Fibroblast of peridontal ligament (primary cell): ENCODE measurements around the gene SCML1.

Experiments
- DNase-seq: peaks from one replicate; pipeline ENCODE4 v3.0.0-alpha.2; 2010; ENCODE audit errors: extremely low read depth

Gene SCML1

DNA sequence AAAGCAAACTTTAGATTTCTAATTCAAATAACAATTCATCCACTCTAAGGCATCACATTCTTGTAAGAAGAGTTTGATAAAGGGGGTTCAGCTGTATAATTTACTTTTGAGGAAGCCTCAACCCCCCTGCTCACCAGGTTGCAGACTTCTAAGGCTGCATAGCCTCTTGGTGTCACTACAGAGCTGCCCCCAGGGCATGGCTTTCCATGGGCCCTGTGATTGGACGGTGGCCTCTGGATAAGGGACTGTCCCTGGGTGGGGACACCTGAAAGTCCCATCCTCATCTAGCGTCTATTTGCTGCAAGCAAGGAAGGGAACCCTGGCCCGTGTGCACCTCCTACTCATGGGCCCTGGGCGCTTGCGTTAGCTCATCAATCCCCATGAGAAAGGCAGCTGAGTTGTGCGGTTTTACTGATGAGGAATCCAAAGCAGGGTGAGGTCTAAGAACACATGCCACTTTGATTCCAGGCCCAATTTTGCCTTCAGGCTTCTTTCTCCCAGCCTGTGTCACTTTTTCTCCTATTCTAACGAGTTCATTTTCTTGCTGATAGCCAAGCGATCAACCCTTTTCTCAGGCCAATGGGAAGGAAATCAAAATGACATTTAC lies 51.8 kb downstream of the SCML1 start:
- no peak for DNase-seq

DNA sequence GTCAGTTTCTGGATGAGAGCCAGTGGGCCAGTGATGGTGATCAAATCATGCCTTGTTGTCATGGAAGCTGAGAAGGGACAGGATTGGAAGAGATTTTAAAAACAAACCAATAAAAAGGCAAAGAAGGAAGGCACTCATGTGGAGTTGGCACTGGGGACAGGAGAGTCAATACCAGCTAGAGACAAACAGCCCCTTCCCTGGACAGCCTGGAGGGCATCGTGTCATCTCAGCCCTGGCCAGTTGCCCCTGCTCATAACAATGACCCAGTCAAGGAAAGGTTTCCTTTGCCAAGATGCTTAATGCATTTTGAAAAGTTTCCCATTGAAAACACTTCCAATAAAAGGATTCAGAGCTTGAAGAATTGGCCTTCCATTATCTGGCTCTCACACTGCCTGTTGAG lies 55.5 kb downstream of the SCML1 start:
- DNase-seq = no peak

DNA sequence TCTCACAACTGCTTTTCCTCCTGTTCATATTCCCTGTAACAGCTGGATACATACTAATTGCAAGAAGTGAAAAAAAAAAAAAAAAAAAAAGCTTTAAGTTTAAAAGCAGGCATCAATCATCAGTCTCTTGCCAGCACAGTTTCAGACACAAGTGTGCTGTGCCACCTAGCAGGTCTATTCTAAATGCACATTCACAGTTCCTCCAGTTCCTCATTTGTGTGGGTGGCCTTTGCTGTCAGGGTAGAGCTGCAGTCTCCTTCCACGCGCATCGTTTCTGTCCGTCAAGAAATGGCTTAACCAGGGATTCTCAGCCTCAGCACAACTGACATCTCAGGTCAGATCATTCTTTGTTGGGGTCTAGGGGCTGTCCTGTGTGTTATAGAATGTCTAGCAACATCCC lies 61.6 kb downstream of the SCML1 start:
- no peak for DNase-seq

DNA sequence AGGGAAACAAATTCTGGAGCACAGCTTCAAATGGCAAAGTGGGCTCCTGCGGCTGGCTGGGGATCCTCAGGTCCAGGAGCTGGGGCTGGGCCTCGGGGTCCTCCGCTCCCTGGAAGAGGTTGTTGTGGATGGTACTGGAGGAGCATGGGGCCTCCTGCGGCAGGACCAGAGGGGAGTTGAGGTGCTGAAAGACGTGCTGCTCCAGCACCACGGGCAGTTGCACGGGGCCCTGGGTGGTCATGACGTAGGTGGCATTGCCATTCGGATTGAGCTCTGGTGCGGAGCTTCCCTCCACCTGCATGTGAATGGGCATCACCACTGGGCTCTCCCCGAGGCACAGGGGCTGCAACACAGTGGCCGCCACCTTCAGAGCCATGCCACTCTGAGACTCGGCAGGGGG lies 64.1 kb downstream of the SCML1 start:
- DNase-seq = no peak

- DNase-seq = no peak
These were observed 65.5 kb downstream of the SCML1 start for GRCh38 chrX:17802756-17803155.

DNA sequence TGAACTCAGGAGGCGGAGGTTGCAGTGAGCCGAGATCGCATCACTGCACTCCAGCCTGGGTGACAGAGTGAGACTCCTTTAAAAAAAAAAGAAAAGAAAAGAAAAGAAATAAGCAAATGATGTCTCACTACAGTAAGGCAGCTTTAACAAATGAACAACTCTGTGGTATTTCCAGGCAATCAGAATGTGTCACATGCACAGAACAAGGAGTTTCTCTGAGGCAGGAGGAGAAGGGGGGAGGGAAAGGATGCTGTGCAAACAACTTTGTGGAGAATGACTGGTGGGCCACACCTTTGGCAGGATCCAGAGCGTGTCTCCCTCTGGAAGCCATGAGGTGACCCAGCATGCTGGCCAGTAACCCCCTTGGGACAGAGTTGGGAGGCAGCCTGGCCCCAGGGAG lies 66.2 kb downstream of the SCML1 start:
- DNase-seq = no peak
